ENCODE results near the gene UGT2B15. TPM values are rescaled to one million over a fixed set of nuclear protein-coding genes. Genes with fewer than 3 reads are reported as not detected.

Gene UGT2B15
- total and polyA plus RNA-seq, 10 of the 15 experiments (the other 5 are each of a cell fraction or from before 2014, with no cell fraction given), result not detected

- SMC1A ChIA-PET (ENCODE audit: uncharacterized antibody, unreplicated experiment), result interaction anchor here (0.8 to 1.2 kb wide), 3 partner anchors 8 to 395 kb away, joined by 3 to 4 read pairs (median 3); no protein-coding TSS in a partner anchor
- POLR2A ChIA-PET, result interaction anchor here (1.0 kb wide), 1 partner anchor 23 kb away, joined by 3 read pairs; no protein-coding TSS in a partner anchor
- Histone ChIP-seq H3K4me1 (ENCODE audit: control insufficient read depth, insufficient read depth, low read length) (no peaks in the 10 kb centered on the region), H3K79me2 (ENCODE audit: control insufficient read depth, insufficient read depth, low read length) (no peaks in the 10 kb centered on the region), H3K36me3 (ENCODE audit: control insufficient read depth in 2 of 2, insufficient read depth in 2 of 2, low read length in 1 of 2) (no peaks in the 10 kb centered on the region), H3K9ac (ENCODE audit: control insufficient read depth, insufficient read depth, low read length) (no peak overlapping the region), H2AFZ (ENCODE audit: control insufficient read depth, low read depth, low read length) (no peak overlapping the region), H3K27ac (ENCODE audit: control insufficient read depth, insufficient read depth) (no peak overlapping the region), H3K9me3 (replicated peaks; ENCODE audit: control insufficient read depth, insufficient read depth, low read length) (no peaks in the 10 kb centered on the region), H3K4me2 (ENCODE audit: control insufficient read depth, insufficient read depth) (no peak overlapping the region), H3K4me3 (no peak overlapping the region), H3K27me3 (replicated peaks in 1 of 2; ENCODE audit: control insufficient read depth in 2 of 2, insufficient read depth in 2 of 2, low read length in 1 of 2) (no peaks in the 10 kb centered on the region), H4K20me1 (ENCODE audit: control insufficient read depth, insufficient read depth) (no peaks in the 10 kb centered on the region)
- ATAC-seq (no peak), FAIRE-seq (no peak), DNase-seq (ENCODE audit: low read depth, low spot score) (no peak)
- in situ Hi-C loops (cut with MboI), result no loop called here
- CTCF ChIA-PET, result interaction anchor here (1.0 kb wide), 1 partner anchor 369 kb away, joined by 3 read pairs; no protein-coding TSS in a partner anchor
- WGBS (ENCODE audit: insufficient coverage, insufficient replicate concordance, low lambda C conversion rate, missing lambda C conversion rate), result 44% methylated on average over 5 of the region's 5 CpGs
- TF ChIP-seq GATAD2B (conservative IDR thresholded peaks at IDR 0.05; ENCODE audit: low read depth) (no peak), FOXM1 (IDR thresholded peaks at IDR 0.05; ENCODE audit: low read depth, low read length) (no peak), E2F4 (IDR thresholded peaks at IDR 0.05; ENCODE audit: low read depth, low read length) (no peak), EGR1 (IDR thresholded peaks at IDR 0.05; ENCODE audit: borderline replicate concordance in 1 of 2, low read depth in 2 of 2, low read length in 2 of 2) (no peak), PKNOX1 (IDR thresholded peaks at IDR 0.05) (no peak), RAD21 (IDR thresholded peaks at IDR 0.05; ENCODE audit: insufficient read depth, low read depth, low read length) (no peak), REST (IDR thresholded peaks at IDR 0.05; ENCODE audit: low read depth, low read length) (no peak), CHD1 (IDR thresholded peaks at IDR 0.05; ENCODE audit: low read depth, low read length) (no peak), ZZZ3 (IDR thresholded peaks at IDR 0.05; ENCODE audit: control insufficient read depth, insufficient read length, low read depth) (no peak), CTCF (IDR thresholded peaks at IDR 0.05 in 2 of 3, conservative IDR thresholded peaks at IDR 0.05 in 1 of 3; ENCODE audit: control insufficient read depth in 2 of 3, extremely low read depth in 1 of 3, insufficient read depth in 1 of 3, low read depth in 3 of 3, low read length in 3 of 3) (no peak), POU2F2 (IDR thresholded peaks at IDR 0.05; ENCODE audit: borderline replicate concordance, low read depth, low read length) (no peak)
- RAD21 ChIA-PET (ENCODE audit: unreplicated experiment), result no interaction called here
- intact Hi-C loops (cut with micrococcal nuclease; ENCODE audit: unreplicated experiment), result loop anchor here (5.0 kb wide), 3 partner anchors 57 to 402 kb away; no protein-coding TSS in a partner anchor
- BruUV-seq (replicated peaks), result no TSS peak
Measured at GRCh38 chr4:68654946-68655721, 15.3 kb downstream of the UGT2B15 start.
